Measurements from ENCODE around the gene POU6F2. TPM values are rescaled to one million over a fixed set of nuclear protein-coding genes. Genes with fewer than 3 reads are reported as not detected.
"Not testable (repeated sequence)": the region's sequence is repeated elsewhere in the genome, so short reads cannot be mapped to it uniquely, and the experiment has no call there.

POU6F2 gene
- total and polyA plus RNA-seq, 4 experiments from 2014 or later = not detected

DNA sequence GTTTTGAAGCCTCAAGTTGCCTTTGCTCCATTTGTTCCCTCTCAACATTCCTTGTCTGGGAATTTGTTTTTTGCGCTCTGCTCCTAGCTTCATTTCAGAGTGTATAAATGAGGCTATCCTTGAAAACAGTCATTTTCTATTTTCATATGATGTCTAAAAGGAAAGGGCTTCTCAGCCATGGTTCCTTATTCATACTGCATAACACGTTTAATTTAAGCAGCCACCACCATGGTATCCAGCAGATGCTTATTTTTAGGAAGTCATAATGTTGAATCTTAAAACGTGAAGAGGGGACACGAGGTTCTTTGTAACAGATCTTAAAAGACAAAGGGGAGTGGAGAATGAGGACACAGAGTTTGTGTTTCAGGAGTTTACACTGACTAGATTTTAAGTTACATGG is 14.5 kb downstream of the POU6F2 start:
- H3K4me3 ChIP-seq (ENCODE audit: low read length in 2 of 2) = no peak overlapping the region
- H3K4me1 ChIP-seq (ENCODE audit: insufficient read depth, low read length) = no peaks in the 10 kb centered on the region
- H3K9me3 Mint-ChIP-seq = peaks cover 0 to 2% (median 0%) of the 10 kb centered on the region in 8 donors
- no peak overlapping the region for H3K4me3 Mint-ChIP-seq
- DNase-seq = no peak
- no peaks in the 10 kb centered on the region for H3K4me1 Mint-ChIP-seq
- intact Hi-C loops (cut with micrococcal nuclease) = no loop called here
- no peaks in the 10 kb centered on the region for H3K36me3 Mint-ChIP-seq
- no peak overlapping the region for H3K27ac Mint-ChIP-seq
- no peaks in the 10 kb centered on the region for H3K36me3 ChIP-seq (ENCODE audit: insufficient read depth, low read length)
- no peaks in the 10 kb centered on the region for H3K9me3 ChIP-seq (ENCODE audit: control insufficient read depth in 1 of 2, low read length in 2 of 2)
- POLR2A ChIA-PET (ENCODE audit: partially characterized antibody) = no interaction called here
- H3K27me3 Mint-ChIP-seq = peaks cover 3 to 11% of the 10 kb centered on the region in 2 donors
- CTCF ChIA-PET (ENCODE audit: partially characterized antibody) = no interaction called here
- H3K27me3 ChIP-seq (ENCODE audit: insufficient read depth, low read length) = no peaks in the 10 kb centered on the region
- no peak overlapping the region for H3K27ac ChIP-seq (ENCODE audit: low read depth, low read length)

- H3K4me1 ChIP-seq (ENCODE audit: insufficient read depth, low read length) = no peaks in the 10 kb centered on the region
- no peaks in the 10 kb centered on the region for H3K27me3 Mint-ChIP-seq
- no peak overlapping the region for H3K4me3 Mint-ChIP-seq
- H3K36me3 Mint-ChIP-seq = no peaks in the 10 kb centered on the region
- H3K9me3 ChIP-seq (ENCODE audit: control insufficient read depth in 1 of 2, low read length in 2 of 2) = no peaks in the 10 kb centered on the region
- no peaks in the 10 kb centered on the region for H3K36me3 ChIP-seq (ENCODE audit: insufficient read depth, low read length)
- no peak overlapping the region for H3K27ac ChIP-seq (ENCODE audit: low read depth, low read length)
- intact Hi-C loops (cut with micrococcal nuclease) = no loop called here
- no peaks in the 10 kb centered on the region for H3K4me1 Mint-ChIP-seq
- no peak overlapping the region for H3K27ac Mint-ChIP-seq
- no peaks in the 10 kb centered on the region for H3K27me3 ChIP-seq (ENCODE audit: insufficient read depth, low read length)
- DNase-seq = no peak
- H3K9me3 Mint-ChIP-seq = peaks cover 0 to 2% (median 0%) of the 10 kb centered on the region in 8 donors
- CTCF ChIA-PET (ENCODE audit: partially characterized antibody) = no interaction called here
- POLR2A ChIA-PET (ENCODE audit: partially characterized antibody) = no interaction called here
- H3K4me3 ChIP-seq (ENCODE audit: low read length in 2 of 2) = no peak overlapping the region
Measured at GRCh38 chr7:39001595-39001994, 23.9 kb downstream of the POU6F2 start.

- DNase-seq = no peak
- Histone ChIP-seq H3K27me3 (ENCODE audit: insufficient read depth, low read length) (no peaks in the 10 kb centered on the region), H3K9me3 (ENCODE audit: control insufficient read depth in 1 of 2, low read length in 2 of 2) (no peaks in the 10 kb centered on the region), H3K36me3 (ENCODE audit: insufficient read depth, low read length) (no peaks in the 10 kb centered on the region), H3K4me1 (ENCODE audit: insufficient read depth, low read length) (no peaks in the 10 kb centered on the region), H3K4me3 (ENCODE audit: low read length in 2 of 2) (no peak overlapping the region), H3K27ac (ENCODE audit: low read depth, low read length) (no peak overlapping the region)
- Mint-ChIP-seq H3K9me3 (peaks cover 0 to 2% (median 0%) of the 10 kb centered on the region in 8 donors), H3K27ac (no peak overlapping the region), H3K4me3 (no peak overlapping the region), H3K4me1 (no peaks in the 10 kb centered on the region), H3K36me3 (no peaks in the 10 kb centered on the region), H3K27me3 (no peaks in the 10 kb centered on the region)
- CTCF ChIA-PET (ENCODE audit: partially characterized antibody) = no interaction called here
- intact Hi-C loops (cut with micrococcal nuclease) = no loop called here
- POLR2A ChIA-PET (ENCODE audit: partially characterized antibody) = no interaction called here
Measured at GRCh38 chr7:39002755-39003154, 25.0 kb downstream of the POU6F2 start.

DNA sequence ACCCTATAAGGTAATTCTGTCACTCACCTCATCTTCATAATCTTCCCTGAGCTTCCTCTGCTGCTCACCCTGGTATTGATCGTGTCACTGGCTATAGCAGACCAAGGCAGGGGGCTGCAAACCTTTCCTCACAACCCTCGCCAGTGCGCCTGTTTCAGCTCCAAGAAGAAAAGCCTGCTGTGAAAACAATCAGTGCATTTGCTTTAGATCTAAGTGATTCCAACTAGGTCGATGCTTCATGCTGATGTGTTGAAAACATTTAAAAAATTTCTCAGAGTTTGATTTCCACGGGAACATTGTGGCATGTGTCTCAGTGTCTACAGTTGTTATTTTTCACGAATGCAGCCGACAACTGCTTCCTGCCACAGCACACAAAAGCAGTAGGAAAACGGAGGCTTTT is 27.3 kb downstream of the POU6F2 start:
- DNase-seq = no peak
- H3K27ac Mint-ChIP-seq = no peak overlapping the region
- no peaks in the 10 kb centered on the region for H3K36me3 Mint-ChIP-seq
- Histone ChIP-seq H3K27ac (ENCODE audit: low read depth, low read length) (no peak overlapping the region), H3K4me3 (ENCODE audit: low read length in 2 of 2) (no peak overlapping the region), H3K27me3 (ENCODE audit: insufficient read depth, low read length) (no peaks in the 10 kb centered on the region), H3K4me1 (ENCODE audit: insufficient read depth, low read length) (no peaks in the 10 kb centered on the region), H3K36me3 (ENCODE audit: insufficient read depth, low read length) (no peaks in the 10 kb centered on the region), H3K9me3 (ENCODE audit: control insufficient read depth in 1 of 2, low read length in 2 of 2) (no peaks in the 10 kb centered on the region)
- peaks cover 0 to 2% (median 0%) of the 10 kb centered on the region in 8 donors for H3K9me3 Mint-ChIP-seq
- no peaks in the 10 kb centered on the region for H3K4me1 Mint-ChIP-seq
- ChIA-PET POLR2A (ENCODE audit: partially characterized antibody) (no interaction called here), CTCF (ENCODE audit: partially characterized antibody) (no interaction called here)
- no peak overlapping the region for H3K4me3 Mint-ChIP-seq
- H3K27me3 Mint-ChIP-seq = no peaks in the 10 kb centered on the region
- intact Hi-C loops (cut with micrococcal nuclease) = no loop called here

DNA sequence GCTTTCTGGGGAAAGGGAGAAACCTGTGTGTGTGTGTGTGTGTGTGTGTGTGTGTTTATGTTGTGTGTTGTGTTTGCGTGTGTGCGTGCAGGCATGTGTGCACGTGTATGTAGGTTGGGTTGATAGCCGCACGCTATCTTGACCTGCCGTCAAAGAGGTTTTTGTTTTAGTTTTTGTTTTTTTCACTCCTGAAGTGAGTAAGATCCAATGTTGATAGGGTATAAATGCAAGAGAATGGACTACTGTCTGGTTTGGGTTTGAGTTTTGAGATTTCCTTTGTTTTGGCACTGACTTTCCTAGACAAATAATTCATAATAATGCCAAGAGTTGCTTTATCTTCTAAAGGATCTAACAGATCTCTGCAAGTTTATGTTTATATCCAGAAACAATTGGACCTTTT is 27.8 kb downstream of the POU6F2 start:
- intact Hi-C loops (cut with micrococcal nuclease) = no loop called here
- no peaks in the 10 kb centered on the region for H3K36me3 ChIP-seq (ENCODE audit: insufficient read depth, low read length)
- no peak for DNase-seq
- no peak overlapping the region for H3K27ac Mint-ChIP-seq
- ChIA-PET POLR2A (ENCODE audit: partially characterized antibody) (no interaction called here), CTCF (ENCODE audit: partially characterized antibody) (no interaction called here)
- H3K36me3 Mint-ChIP-seq = no peaks in the 10 kb centered on the region
- no peak overlapping the region for H3K4me3 Mint-ChIP-seq
- H3K27ac ChIP-seq (ENCODE audit: low read depth, low read length) = no peak overlapping the region
- no peaks in the 10 kb centered on the region for H3K4me1 Mint-ChIP-seq
- no peak overlapping the region for H3K4me3 ChIP-seq (ENCODE audit: low read length in 2 of 2)
- peaks cover 0 to 2% (median 0%) of the 10 kb centered on the region in 8 donors for H3K9me3 Mint-ChIP-seq
- no peaks in the 10 kb centered on the region for H3K4me1 ChIP-seq (ENCODE audit: insufficient read depth, low read length)
- no peaks in the 10 kb centered on the region for H3K27me3 ChIP-seq (ENCODE audit: insufficient read depth, low read length)
- no peaks in the 10 kb centered on the region for H3K9me3 ChIP-seq (ENCODE audit: control insufficient read depth in 1 of 2, low read length in 2 of 2)
- no peaks in the 10 kb centered on the region for H3K27me3 Mint-ChIP-seq

- H3K27ac ChIP-seq (ENCODE audit: low read depth, low read length); H3K4me3 Mint-ChIP-seq; H3K4me1 ChIP-seq (ENCODE audit: insufficient read depth, low read length); H3K27me3 ChIP-seq (ENCODE audit: insufficient read depth, low read length); H3K36me3 ChIP-seq (ENCODE audit: insufficient read depth, low read length); H3K4me3 ChIP-seq (ENCODE audit: low read length in 2 of 2); H3K36me3 Mint-ChIP-seq; H3K4me1 Mint-ChIP-seq; intact Hi-C loops (cut with micrococcal nuclease); POLR2A ChIA-PET (ENCODE audit: partially characterized antibody); CTCF ChIA-PET (ENCODE audit: partially characterized antibody); DNase-seq; H3K9me3 ChIP-seq (ENCODE audit: control insufficient read depth in 1 of 2, low read length in 2 of 2); H3K27me3 Mint-ChIP-seq; H3K9me3 Mint-ChIP-seq; H3K27ac Mint-ChIP-seq: not testable (repeated sequence)
Measured at GRCh38 chr7:39013049-39013939, 35.6 kb downstream of the POU6F2 start.

GRCh38 chr7:39016609-39017008 is 38.9 kb downstream of the POU6F2 start:
- Mint-ChIP-seq H3K4me1 (no peaks in the 10 kb centered on the region), H3K27ac (no peak overlapping the region), H3K36me3 (no peaks in the 10 kb centered on the region), H3K9me3 (peaks cover 0 to 2% (median 0%) of the 10 kb centered on the region in 8 donors), H3K27me3 (peaks cover 0 to 1% of the 10 kb centered on the region in 2 donors), H3K4me3 (peak overlapping the region in 1 of 8 donors; percentile 4)
- POLR2A ChIA-PET (ENCODE audit: partially characterized antibody) = no interaction called here
- intact Hi-C loops (cut with micrococcal nuclease) = no loop called here
- no peaks in the 10 kb centered on the region for H3K9me3 ChIP-seq (ENCODE audit: control insufficient read depth in 1 of 2, low read length in 2 of 2)
- no peaks in the 10 kb centered on the region for H3K36me3 ChIP-seq (ENCODE audit: insufficient read depth, low read length)
- no peaks in the 10 kb centered on the region for H3K4me1 ChIP-seq (ENCODE audit: insufficient read depth, low read length)
- H3K27ac ChIP-seq (ENCODE audit: low read depth, low read length) = no peak overlapping the region
- H3K4me3 ChIP-seq (ENCODE audit: low read length in 2 of 2) = no peak overlapping the region
- CTCF ChIA-PET (ENCODE audit: partially characterized antibody) = no interaction called here
- DNase-seq = no peak
- no peaks in the 10 kb centered on the region for H3K27me3 ChIP-seq (ENCODE audit: insufficient read depth, low read length)

Data from CD4-positive, alpha-beta memory T cell (primary cell).